ENCODE results near the gene CNTNAP5. TPM values are rescaled to one million over a fixed set of nuclear protein-coding genes. Genes with fewer than 3 reads are reported as not detected.

Gene CNTNAP5
- total RNA-seq, 2 donors from 2014 or later, result 0.11 TPM; not detected in 1

GRCh38 chr2:124001696-124002430 is 23.2 kb upstream of the CNTNAP5 start:
- 64% methylated on average over 11 of the region's 11 CpGs for WGBS

GRCh38 chr2:124018890-124019289 is 6.2 kb upstream of the CNTNAP5 start:
- no peaks in the 10 kb centered on the region for H3K4me1 ChIP-seq (replicated peaks)
- intact Hi-C loops (cut with DNase I), result no loop called here

More at GRCh38 chr2:124001696-124002430, 23.2 kb upstream of the CNTNAP5 start:
- no peaks in the 10 kb centered on the region for H3K9me3 ChIP-seq
- H3K36me3 ChIP-seq, result no peaks in the 10 kb centered on the region
- no peak for DNase-seq (ENCODE audit: low spot score)
- no peaks in the 10 kb centered on the region for H3K27me3 ChIP-seq (replicated peaks; ENCODE audit: insufficient read depth)
- H3K4me1 ChIP-seq (replicated peaks), result no peaks in the 10 kb centered on the region
- no peak overlapping the region for H3K27ac ChIP-seq
- intact Hi-C loops (cut with DNase I), result no loop called here
- no peak for TF ChIP-seq CTCF (IDR thresholded peaks at IDR 0.05)
- no peak for TF ChIP-seq POLR2A (IDR thresholded peaks at IDR 0.05)
- TF ChIP-seq POLR2AphosphoS5 (IDR thresholded peaks at IDR 0.05), result no peak
- H3K4me3 ChIP-seq, result no peak overlapping the region

GRCh38 chr2:124024561-124025170 is 421 bp upstream of the CNTNAP5 start:
- Histone ChIP-seq H3K4me3 (no peak overlapping the region), H3K4me1 (replicated peaks) (no peaks in the 10 kb centered on the region), H3K9me3 (no peaks in the 10 kb centered on the region), H3K36me3 (no peaks in the 10 kb centered on the region), H3K27me3 (replicated peaks; ENCODE audit: insufficient read depth) (peaks cover 6% of the 10 kb centered on the region), H3K27ac (no peak overlapping the region)
- no peak for DNase-seq (ENCODE audit: low spot score)
- no peak for TF ChIP-seq CTCF (IDR thresholded peaks at IDR 0.05)
- TF ChIP-seq POLR2AphosphoS5 (IDR thresholded peaks at IDR 0.05), result no peak
- TF ChIP-seq POLR2A (IDR thresholded peaks at IDR 0.05), result no peak
- WGBS, result 4% methylated on average over 36 of the region's 36 CpGs
- intact Hi-C loops (cut with DNase I), result no loop called here

More at GRCh38 chr2:124018890-124019289, 6.2 kb upstream of the CNTNAP5 start:
- no peak overlapping the region for H3K4me3 ChIP-seq
- DNase-seq (ENCODE audit: low spot score), result no peak
- H3K27me3 ChIP-seq (replicated peaks; ENCODE audit: insufficient read depth), result no peaks in the 10 kb centered on the region
- H3K9me3 ChIP-seq, result no peaks in the 10 kb centered on the region
- no peak for TF ChIP-seq CTCF (IDR thresholded peaks at IDR 0.05)
- no peak for TF ChIP-seq POLR2A (IDR thresholded peaks at IDR 0.05)
- no peak for TF ChIP-seq POLR2AphosphoS5 (IDR thresholded peaks at IDR 0.05)
- no peak overlapping the region for H3K27ac ChIP-seq
- H3K36me3 ChIP-seq, result no peaks in the 10 kb centered on the region

- intact Hi-C loops (cut with DNase I), result no loop called here
- Histone ChIP-seq H3K4me3 (no peak overlapping the region), H3K4me1 (replicated peaks) (no peaks in the 10 kb centered on the region), H3K27me3 (replicated peaks; ENCODE audit: insufficient read depth) (peaks cover 6% of the 10 kb centered on the region), H3K36me3 (no peaks in the 10 kb centered on the region), H3K9me3 (no peaks in the 10 kb centered on the region), H3K27ac (no peak overlapping the region)
- DNase-seq (ENCODE audit: low spot score), result no peak
- TF ChIP-seq POLR2A (IDR thresholded peaks at IDR 0.05), result no peak
- no peak for TF ChIP-seq POLR2AphosphoS5 (IDR thresholded peaks at IDR 0.05)
- no peak for TF ChIP-seq CTCF (IDR thresholded peaks at IDR 0.05)
- WGBS, result 49% methylated on average over 14 of the region's 14 CpGs
Measured at GRCh38 chr2:124025891-124026434, 876 bp downstream of the CNTNAP5 start.
